HG03097 (cell line): ENCODE data around the gene ZNF366.

Experiments used
- ATAC-seq: cut with Tn5 transposase; IDR thresholded peaks from one replicate; pipeline ENCODE4 v1.9.1; 2021; ENCODE audit not compliant: unreplicated experiment, low FRiP score

The ZNF366 gene

DNA sequence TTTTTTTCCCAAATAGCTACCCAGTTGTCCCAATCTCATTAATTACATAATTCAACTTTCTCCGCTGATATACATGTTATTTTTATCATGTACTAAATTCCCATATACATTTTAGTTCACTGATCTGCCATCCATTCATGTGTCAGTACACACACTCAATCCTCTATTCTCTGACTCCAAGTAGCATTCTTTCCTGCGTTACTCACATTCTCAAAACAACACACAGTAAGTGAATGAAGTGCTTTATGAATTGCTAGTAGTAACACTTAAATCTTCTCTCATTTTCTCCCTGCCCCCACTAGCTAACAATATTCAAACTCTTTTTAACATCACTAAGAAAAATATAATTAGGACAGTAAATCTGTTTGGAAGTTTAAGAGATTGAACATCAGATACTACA, 8.9 kb downstream of the ZNF366 start:
- ATAC-seq: no peak

DNA sequence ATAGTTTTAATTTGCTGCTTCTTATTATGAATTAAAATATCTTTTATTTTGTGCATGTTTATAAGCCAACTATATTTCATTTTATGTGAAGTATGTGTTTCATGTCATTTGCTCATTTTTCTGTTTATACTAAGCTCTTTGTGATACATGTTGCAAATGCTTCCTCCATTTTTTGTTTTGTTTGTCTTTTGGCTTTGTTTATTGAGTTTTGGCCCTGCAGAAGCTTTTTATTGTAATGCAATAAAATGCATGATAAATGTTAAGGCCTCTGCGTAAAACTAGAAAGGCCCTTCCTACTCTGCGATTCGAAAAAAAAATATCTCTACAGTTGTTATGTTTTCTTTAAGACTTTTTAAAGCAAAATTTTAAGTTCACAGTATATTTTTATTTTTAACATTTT, 9.4 kb downstream of the ZNF366 start:
- no peak for ATAC-seq

DNA sequence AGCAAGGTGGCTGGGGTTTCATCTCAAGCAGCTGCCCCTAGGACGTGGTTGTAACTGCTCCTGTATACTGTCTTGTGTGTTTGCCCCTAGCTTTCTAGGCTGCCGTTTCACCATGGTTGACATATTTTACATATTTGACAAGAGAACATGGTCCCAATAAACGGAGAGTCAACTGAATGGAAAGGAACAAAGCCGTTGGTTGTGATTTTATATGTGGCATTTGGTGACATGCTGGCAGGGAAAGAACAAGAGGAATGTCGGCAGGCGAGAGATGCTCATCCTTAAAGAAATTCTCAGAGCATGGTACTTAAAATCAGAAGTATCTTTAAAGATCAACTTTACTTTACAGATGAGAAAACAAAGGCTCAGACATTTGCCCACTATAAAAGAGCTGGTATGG, 11.8 kb downstream of the ZNF366 start:
- ATAC-seq: no peak

DNA sequence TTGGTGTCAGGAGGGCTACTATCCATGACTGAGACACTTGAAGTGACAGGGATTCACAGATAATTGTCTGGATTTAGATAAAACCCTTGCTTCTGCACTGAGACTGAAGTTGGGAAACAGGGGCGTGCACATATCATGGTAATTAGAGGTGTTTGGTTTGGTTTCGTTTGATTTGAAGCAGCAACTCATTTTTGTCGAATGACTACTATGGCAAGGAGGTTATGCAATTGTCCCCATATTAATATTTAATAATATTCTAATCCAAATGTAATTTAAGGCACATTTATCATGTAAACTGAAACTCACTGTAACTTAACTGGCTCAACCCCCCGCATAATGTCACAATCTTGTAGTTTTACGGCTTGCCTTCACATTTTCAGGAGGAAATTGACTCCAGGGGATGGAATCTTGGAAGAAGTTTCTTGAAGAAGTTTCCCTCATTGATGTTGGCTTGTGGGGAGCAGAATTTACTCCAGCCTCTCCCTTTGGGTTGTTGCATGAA, 12.5 kb downstream of the ZNF366 start:
- ATAC-seq: no peak

DNA sequence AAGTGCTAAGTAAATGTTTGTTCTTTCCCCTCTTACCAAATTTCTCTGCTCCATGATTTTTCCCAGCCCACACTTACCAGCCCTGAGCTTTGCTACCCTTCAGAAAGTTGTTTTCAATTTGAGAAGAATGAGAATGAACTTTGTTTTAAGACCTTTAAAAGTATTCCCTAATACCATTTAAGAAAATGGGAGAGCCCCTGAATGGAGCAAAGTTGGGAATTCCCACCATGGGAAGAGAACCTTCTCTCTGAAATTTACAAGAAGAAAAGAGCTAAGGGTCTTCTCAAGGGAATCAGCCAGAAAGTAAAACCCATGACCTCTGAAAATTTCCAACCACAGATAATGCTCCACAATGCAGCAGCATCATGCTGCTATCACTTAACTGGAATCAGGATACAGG, 17.7 kb downstream of the ZNF366 start:
- ATAC-seq: no peak

DNA sequence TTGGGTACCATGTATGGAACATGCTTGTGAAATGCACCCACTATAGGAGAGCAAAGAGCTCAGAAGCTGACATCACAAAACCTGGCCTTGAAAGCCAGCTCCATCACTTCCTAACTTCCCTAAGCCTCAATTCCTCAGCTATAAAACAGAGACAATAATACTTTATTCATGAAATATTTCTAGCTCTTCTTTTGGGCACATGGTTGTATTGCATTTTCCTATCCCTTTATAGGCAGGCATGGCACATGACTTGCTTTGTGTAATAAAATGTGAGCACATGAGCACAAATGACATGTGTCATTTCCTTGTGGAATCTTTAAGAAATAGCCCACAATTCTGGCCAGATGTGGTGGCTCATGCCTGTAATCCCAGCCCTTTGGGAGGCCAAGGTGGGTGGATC, 18.5 kb downstream of the ZNF366 start:
- ATAC-seq: no peak

DNA sequence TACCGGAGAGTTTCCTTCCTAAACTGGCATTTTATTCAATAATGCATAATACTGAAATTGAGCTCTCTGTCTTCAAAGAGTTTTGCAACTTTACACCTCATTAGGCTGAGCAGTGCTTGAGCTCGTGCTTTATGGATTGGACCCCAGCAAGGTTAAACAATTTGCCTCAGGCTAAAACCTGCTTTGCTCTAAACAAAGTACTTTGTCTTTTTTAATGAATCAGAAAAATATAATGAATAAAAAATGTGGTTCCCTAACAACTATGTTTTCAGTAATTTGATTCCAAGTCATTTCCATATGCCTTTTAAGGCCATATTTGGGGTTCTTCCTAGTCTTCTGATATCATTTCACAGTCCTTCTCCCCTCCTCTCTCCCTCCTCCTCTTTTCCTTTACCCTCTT, 20.0 kb downstream of the ZNF366 start:
- no peak for ATAC-seq

DNA sequence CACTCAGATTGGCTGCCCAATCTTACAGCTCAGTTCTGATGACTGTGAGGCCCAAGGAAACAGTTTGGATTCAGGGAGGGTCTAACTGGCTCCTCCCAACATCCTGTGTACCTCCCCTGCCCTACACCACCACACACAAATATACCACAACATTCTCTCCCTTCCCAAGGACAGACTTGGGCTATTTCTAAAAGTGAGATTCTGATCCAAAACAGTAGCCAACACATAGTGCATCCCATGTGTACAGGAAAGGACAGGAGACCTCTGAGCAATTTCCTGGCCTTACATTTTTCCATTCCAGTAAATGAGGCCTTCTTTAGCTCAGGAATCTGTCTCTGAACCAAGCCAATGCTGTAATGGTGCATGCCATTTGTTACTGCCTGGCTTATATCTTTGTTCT, 20.8 kb downstream of the ZNF366 start:
- ATAC-seq: no peak

DNA sequence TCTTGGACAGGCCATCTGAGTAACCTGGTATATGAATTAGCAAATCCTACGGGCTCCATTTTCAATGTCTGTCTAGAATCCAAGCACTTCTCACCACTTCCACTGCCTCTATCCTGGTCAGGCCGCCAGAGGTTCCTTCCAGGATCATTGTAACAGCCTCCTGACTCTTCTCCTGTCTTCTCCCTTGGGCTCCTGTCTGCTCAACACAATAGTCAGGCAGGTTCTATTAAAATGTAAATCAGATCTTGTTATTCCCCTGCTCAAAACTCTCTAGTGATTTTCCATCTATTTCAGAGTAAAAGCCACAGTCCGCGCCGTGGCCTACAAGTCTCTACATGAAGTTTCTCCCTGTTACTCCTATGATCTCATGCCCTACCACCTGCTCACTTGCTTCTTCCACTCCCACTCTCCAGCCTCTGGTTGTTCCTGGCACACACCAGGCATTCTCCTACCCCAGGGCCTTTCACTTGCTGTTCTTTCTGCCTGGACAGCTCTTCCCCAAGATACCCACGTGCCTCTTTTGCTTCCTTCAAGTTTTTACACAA, 21.7 kb downstream of the ZNF366 start:
- ATAC-seq: no peak

DNA sequence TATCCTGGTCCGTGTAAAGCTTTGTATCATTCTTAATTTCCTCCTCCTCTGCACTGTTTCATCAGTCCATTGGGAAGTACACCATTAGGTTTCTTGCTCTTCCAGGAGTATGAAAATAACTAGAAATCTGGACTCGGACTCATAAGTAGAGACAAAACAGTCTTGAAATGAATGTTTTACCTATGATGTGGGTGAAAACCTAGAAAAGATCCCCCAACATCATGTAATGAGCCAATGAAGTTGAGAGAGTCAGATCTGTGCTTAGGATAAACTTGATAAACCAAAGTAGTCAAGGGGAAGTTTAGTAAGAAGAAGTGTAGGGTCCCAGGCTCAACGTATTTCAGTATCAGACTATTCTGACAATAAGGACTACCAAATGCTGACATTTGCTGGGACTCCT, 25.2 kb downstream of the ZNF366 start:
- no peak for ATAC-seq

DNA sequence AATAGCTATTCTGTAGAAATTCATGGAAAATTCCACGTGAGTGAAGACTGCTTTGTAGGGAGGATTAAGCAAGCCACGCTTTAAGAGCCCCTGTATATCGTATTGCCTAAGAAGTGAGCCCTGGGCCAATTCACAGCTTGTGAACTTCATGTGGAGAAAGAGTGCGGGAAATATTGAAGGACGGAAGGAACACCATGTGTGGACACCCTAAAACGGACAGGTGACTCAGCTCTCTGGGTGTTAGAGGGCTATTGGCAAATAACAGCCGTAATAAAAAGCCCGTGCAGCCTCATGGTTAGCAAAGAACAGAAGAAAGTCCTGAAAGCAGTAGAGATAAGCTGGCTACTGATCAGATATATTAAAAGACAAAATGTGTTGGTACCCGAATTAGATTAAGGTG, 26.4 kb downstream of the ZNF366 start:
- ATAC-seq: no peak

DNA sequence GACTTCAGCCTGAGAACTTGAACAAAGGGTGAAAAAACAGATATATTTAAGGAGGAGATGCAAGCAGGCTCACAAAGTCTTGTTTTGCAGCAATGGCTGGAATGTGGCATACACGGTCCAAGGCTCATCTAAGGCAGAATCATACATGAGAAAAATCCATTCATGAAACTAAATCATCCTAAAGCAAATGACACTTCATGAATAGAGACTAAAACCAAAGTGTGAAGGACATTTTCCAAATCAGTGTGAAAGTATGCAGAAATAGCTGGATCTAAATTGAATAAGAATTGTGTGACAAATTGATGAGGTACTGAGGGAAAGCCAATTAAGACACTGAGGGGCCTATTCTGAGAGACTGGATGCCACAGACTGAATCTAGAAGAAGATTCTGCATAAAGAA, 27.3 kb downstream of the ZNF366 start:
- ATAC-seq: no peak

DNA sequence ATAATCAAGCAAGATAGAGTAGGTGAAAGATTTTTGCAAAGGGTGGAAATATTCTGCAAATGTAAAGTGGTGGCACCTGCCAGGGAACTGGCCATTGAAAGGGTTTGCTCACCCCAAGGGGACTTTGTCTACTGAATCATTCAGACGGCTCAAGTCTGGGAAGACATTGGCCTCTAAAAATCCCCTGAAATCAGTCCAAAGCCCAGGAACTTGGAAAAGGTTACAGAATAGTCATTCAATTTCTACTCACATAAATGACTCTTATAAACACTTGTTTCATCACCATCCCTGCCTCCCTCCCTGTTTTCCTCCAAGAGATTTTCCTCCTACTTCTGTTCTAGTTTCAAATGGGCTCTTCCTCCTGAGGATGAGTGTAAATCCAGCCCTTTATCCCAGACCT, 28.5 kb downstream of the ZNF366 start:
- ATAC-seq: no peak

DNA sequence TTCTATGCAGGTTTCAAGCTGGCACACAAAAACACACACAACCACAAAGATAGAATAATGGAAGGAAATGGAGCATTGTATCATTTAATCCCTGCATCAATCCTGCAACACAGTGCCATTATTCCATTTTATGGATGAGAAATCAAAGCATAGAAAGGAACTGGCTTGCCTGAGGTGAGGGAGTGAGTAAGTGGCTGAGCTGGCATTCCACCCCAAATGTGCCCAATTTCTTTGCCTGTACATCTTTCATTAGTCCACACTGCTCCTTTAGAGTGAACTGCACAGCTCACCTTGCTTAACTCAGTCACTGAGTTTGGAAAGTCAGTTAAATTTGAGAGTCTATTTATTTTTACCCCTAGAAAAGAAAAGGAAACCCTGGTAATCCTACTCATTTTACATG, 28.9 kb downstream of the ZNF366 start:
- ATAC-seq: no peak

DNA sequence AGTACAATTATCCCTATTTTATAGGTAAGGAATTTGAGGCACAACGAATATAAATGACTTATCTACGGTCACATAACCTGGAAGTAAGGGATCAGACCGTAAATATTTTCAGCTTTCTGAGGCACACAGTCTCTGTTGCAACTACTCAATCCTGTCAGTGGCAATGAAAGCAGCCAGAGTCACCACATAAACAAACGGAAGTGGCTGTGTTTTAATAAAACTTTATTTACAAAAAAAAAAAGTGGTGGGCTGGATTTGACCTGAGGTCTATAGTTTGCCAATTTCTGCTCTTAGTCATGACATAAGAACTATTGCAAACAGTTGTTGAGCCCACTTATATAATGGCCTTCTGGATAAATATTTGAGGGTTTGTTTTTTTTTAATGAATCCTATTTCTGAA, 29.6 kb downstream of the ZNF366 start:
- no peak for ATAC-seq

DNA sequence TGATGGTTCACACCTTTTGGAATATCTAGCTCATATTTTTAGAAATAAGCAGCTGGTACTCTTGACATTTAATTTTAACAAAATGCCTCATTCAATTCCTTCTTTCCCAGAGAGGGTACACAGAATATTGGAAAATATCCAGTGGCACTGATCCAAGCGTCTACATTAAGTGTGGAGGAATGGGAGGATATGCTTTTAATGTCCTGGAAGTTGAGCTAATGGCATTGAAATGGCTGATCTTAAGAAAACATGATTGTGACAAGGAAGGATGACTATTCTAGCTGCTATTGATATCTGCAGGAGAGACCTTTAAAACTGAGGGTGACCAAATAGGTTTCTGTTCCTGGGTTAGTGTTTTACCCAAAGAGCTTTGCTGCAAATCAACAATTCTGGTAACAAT, 30.0 kb downstream of the ZNF366 start:
- ATAC-seq: no peak

DNA sequence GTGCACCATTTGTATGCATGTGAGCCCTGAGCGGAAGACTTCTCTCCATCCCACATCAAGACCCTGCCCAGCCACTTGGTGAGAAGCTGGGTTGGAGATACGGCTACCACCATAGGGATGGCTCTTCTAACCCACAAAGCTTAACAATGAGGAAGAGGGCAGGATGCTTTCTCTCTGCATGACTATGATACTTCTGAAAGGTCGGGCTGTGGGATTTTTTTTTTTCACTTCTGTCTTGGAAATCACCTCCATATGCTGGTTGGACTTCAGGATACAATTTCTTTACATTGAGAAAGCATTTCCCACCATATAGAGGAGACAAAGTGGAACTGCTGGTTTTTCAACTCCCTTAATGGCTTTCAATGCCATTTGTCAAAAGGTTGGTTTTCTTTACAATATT, 30.5 kb downstream of the ZNF366 start:
- ATAC-seq: no peak

DNA sequence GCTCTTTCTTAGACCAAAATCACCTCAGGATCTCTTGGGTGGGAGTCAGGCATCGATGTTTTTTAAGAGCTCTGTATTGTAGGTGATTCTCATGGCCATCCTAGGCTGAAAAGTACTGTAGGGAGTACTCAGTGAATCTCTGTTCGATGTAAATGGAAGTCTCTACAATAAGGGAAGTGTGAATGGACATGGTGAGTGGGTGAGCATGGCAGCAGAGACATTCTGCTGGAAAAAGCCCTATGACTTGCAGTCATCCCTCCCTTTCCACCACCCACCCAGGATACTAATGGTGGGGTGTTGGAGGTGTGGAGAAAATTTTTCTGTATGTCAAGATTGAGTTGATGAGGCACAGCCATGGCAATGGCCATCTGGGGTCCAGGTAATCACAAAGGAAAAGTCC, 30.9 kb downstream of the ZNF366 start:
- ATAC-seq: no peak

DNA sequence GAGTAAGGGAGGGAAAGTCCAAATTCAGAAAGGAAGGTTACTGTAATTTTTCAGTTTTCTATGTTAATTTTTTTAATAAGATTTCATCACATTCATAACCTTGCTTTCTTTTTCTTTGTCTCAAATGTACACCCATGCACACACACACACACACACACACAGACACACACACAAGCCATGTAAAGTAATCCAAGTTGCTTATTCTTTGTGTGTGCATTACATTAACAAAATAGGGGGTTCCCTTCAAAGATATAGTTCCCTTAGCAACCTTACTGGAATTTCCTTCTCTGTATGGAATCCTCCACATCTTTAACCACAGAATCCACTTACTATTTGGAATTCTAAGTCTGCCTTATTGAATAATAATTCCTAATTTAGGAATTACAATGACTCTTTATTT, 32.7 kb downstream of the ZNF366 start:
- ATAC-seq: no peak

DNA sequence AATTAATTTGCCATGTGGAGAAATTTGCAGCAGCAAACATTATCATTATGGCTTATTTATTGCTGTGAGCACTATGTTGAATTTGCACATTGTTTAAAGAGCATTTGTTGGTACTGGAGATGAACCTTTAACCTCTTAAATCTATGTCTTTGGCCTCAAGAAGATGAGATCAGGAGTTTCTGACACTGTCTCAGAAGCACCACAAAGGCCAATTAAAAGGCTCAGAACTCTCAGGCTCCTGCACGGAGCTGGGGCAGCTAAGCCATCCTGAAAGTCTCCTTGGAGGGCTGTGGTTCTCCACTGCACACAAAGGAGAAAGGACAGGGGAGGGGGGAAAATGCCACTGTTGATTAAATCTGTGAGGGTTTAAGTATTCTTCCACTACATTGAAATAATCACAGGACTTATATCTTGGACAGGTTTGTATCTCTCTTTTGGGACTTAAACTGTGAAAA, 33.1 kb downstream of the ZNF366 start:
- no peak for ATAC-seq

DNA sequence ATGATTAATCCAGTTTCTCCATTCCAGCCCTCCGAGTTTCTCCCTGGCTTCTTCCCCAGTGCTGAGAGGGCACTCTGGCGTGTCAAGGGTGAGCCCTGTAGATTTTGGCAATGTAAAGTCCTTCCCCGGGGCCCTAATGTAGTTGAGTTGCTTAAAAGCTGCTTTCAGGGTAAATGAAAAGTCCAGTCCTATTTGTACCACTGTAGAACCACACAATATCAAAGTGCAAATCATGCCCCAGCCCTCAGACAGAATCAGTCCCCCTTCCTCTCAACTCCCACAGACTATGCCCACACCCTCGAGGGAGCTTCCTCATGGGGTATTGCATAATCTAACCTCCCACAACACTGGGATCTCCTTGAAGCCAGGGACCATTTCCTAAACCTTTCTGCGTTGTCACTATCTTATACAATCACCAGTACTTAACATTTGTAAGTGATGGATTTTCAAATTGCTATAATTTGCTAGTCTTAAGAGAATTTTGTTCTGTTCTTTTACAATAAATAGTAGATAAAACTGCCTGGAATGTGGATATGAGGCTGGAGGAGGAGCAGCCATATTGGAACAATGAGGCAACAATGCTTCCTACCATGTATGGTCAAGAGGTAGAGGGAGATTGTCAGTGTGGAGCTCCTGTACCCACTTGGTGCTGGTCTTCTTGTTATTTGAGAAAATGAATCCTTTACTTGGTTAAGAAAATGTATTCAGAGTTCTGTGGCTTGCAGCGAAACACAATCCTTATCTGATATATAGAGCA, 34.4 kb downstream of the ZNF366 start:
- no peak for ATAC-seq

DNA sequence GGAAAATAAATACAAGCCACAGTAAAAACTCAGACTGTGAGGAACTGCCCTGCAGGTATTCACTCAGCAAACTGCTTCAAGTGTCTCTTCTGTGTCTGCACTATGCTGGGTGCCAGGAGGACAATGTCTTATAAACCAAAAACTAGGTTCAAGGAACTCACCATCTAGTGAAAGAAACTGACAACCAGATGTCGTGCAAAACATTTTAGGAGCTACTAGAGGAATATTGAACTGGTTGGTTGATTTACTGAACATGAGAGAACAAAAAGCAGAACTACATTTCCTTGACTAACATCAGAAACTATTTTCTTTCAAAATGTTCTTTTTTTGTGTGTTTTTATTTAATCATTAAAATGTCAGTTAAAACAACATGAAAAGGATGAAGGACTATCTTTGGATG, 35.2 kb downstream of the ZNF366 start:
- no peak for ATAC-seq

DNA sequence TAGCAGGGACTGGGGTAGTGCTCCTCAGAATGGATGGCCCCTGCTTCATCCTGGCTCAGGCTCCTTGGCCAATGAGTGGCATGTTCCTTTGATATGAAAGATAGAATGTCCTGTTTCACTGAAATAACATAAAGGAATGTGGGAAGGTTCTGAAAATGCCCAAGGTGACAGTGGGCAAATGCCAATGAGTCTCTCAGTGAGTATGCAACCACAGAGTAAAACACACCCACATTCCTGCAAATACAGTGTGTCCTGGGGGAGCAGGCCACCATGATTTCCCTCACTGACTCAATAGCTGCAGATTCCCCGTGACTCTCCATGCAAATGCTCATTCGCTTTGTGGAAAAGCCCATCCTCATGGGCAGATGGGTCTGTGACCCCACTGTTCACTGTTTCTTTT, 36.4 kb downstream of the ZNF366 start:
- ATAC-seq: no peak
